ENCODE results near the gene PTGIS. TPM values are rescaled to one million over a fixed set of nuclear protein-coding genes. Genes with fewer than 3 reads are reported as not detected.

The PTGIS gene
- polyA plus RNA-seq, 3 donors: not detected

DNA sequence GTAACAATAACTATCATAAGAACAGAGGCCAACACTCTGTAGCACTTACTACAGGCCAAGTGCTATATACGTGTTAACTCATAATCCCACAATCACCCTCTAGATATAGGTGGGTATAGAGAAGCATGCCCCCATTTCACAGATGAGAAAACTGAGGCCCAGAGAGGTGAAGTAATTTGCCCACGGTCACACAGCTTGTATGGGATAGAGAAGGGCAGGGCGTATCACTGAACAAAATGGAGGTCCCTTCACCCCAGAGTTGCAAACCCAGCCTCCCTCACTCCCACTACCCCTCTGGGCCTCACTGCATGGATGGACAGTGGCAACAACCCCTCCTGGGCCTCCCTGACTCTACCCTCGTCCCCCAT is 31.8 kb upstream of the PTGIS start:
- Histone ChIP-seq H3K4me1 (ENCODE audit: control insufficient read depth in 1 of 2, insufficient read depth in 2 of 2, low read length in 2 of 2) (peaks cover 0 to 8% of the 10 kb centered on the region in 2 donors), H3K27me3 (ENCODE audit: control insufficient read depth in 2 of 2, insufficient read depth in 2 of 2, low read length in 2 of 2) (no peaks in the 10 kb centered on the region), H2AFZ (ENCODE audit: insufficient read depth, low read depth, low read length, poor library complexity, severe bottlenecking) (no peak overlapping the region), H3K9ac (ENCODE audit: insufficient read depth, low read length, poor library complexity, severe bottlenecking) (no peak overlapping the region), H3K79me2 (ENCODE audit: insufficient read depth, low read length) (no peaks in the 10 kb centered on the region), H3K27ac (ENCODE audit: low read depth in 1 of 2, low read length in 2 of 2) (no peak overlapping the region), H3K9me3 (replicated peaks in 1 of 2; ENCODE audit: control insufficient read depth in 1 of 2, insufficient read depth in 1 of 2, low read length in 2 of 2) (no peaks in the 10 kb centered on the region), H3K4me2 (replicated peaks; ENCODE audit: extremely low read depth, low read length, poor library complexity, severe bottlenecking) (no peak overlapping the region), H3K36me3 (replicated peaks in 1 of 2; ENCODE audit: control insufficient read depth in 1 of 2, insufficient read depth in 2 of 2, low read length in 2 of 2) (no peaks in the 10 kb centered on the region), H3K4me3 (replicated peaks in 1 of 3; ENCODE audit: low read depth in 2 of 3, low read length in 3 of 3) (no peak overlapping the region), H4K20me1 (ENCODE audit: insufficient read depth, low read length) (no peaks in the 10 kb centered on the region)
- 78% methylated on average over 1 of the region's 4 CpGs for WGBS (ENCODE audit: insufficient coverage)
- peak overlapping the region in 1 of 7 donors; percentile 3 for H3K27ac Mint-ChIP-seq
- peaks cover 13% of the 10 kb centered on the region for H3K4me1 Mint-ChIP-seq
- no peak overlapping the region for H3K4me3 Mint-ChIP-seq
- intact Hi-C loops (cut with micrococcal nuclease): no loop called here
- no peaks in the 10 kb centered on the region for H3K36me3 Mint-ChIP-seq
- peaks cover 0 to 5% (median 4%) of the 10 kb centered on the region in 3 donors for H3K27me3 Mint-ChIP-seq (ENCODE audit: low read depth in 3 of 3)
- H3K9me3 Mint-ChIP-seq: peaks cover 0 to 4% (median 0%) of the 10 kb centered on the region in 7 donors
- TF ChIP-seq, protein P1, sequence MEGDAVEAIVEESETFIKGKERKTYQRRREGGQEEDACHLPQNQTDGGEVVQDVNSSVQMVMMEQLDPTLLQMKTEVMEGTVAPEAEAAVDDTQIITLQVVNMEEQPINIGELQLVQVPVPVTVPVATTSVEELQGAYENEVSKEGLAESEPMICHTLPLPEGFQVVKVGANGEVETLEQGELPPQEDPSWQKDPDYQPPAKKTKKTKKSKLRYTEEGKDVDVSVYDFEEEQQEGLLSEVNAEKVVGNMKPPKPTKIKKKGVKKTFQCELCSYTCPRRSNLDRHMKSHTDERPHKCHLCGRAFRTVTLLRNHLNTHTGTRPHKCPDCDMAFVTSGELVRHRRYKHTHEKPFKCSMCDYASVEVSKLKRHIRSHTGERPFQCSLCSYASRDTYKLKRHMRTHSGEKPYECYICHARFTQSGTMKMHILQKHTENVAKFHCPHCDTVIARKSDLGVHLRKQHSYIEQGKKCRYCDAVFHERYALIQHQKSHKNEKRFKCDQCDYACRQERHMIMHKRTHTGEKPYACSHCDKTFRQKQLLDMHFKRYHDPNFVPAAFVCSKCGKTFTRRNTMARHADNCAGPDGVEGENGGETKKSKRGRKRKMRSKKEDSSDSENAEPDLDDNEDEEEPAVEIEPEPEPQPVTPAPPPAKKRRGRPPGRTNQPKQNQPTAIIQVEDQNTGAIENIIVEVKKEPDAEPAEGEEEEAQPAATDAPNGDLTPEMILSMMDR (IDR thresholded peaks at IDR 0.05): no peak
- no peak for DNase-seq

DNA sequence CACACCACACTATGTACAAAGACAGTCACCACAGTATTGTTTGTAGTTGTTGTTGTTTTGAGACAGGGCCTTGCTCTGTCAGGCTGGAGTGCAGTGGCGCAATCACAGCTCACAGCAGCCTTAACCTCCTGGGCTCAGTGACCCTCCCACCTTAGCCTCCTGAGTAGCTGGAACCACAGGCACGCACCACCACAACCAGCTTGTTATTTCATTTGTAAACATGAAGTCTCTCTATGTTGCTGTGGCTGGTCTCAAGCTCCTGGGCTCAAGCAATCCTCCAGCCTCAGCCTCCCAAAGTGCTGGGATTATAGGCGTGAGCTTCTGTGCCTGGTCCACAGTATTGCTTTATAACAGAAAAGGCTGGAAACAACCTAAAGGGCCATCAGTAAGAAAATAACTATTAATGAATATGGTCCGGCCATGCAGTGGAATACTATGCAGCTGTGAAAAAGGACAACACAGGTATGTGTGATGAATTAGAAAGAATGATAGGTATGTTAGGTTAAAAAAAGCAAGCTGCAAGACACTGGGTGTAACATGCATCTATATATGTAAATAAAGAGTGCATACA is 30.0 kb upstream of the PTGIS start:
- H3K9me3 ChIP-seq (replicated peaks in 1 of 2; ENCODE audit: control insufficient read depth in 1 of 2, insufficient read depth in 1 of 2, low read length in 2 of 2): no peaks in the 10 kb centered on the region
- no peaks in the 10 kb centered on the region for H3K79me2 ChIP-seq (ENCODE audit: insufficient read depth, low read length)
- no peaks in the 10 kb centered on the region for H3K36me3 ChIP-seq (replicated peaks in 1 of 2; ENCODE audit: control insufficient read depth in 1 of 2, insufficient read depth in 2 of 2, low read length in 2 of 2)
- TF ChIP-seq, protein P1 (IDR thresholded peaks at IDR 0.05): no peak
- peaks cover 20% of the 10 kb centered on the region for H3K4me1 Mint-ChIP-seq
- peaks cover 0 to 18% of the 10 kb centered on the region in 2 donors for H3K4me1 ChIP-seq (ENCODE audit: control insufficient read depth in 1 of 2, insufficient read depth in 2 of 2, low read length in 2 of 2)
- H2AFZ ChIP-seq (ENCODE audit: insufficient read depth, low read depth, low read length, poor library complexity, severe bottlenecking): no peak overlapping the region
- WGBS (ENCODE audit: insufficient coverage): 100% methylated on average over 2 of the region's 4 CpGs
- no peaks in the 10 kb centered on the region for H3K27me3 ChIP-seq (ENCODE audit: control insufficient read depth in 2 of 2, insufficient read depth in 2 of 2, low read length in 2 of 2)
- intact Hi-C loops (cut with micrococcal nuclease): no loop called here
- H4K20me1 ChIP-seq (ENCODE audit: insufficient read depth, low read length): no peaks in the 10 kb centered on the region
- no peaks in the 10 kb centered on the region for H3K36me3 Mint-ChIP-seq
- H3K4me3 Mint-ChIP-seq: no peak overlapping the region
- no peak for DNase-seq
- H3K27me3 Mint-ChIP-seq (ENCODE audit: low read depth in 3 of 3): peaks cover 4 to 6% (median 4%) of the 10 kb centered on the region in 3 donors
- H3K4me2 ChIP-seq (replicated peaks; ENCODE audit: extremely low read depth, low read length, poor library complexity, severe bottlenecking): no peak overlapping the region
- no peak overlapping the region for H3K9ac ChIP-seq (ENCODE audit: insufficient read depth, low read length, poor library complexity, severe bottlenecking)
- no peak overlapping the region for H3K27ac ChIP-seq (ENCODE audit: low read depth in 1 of 2, low read length in 2 of 2)
- peaks cover 0 to 5% (median 0%) of the 10 kb centered on the region in 7 donors for H3K9me3 Mint-ChIP-seq
- H3K27ac Mint-ChIP-seq: no peak overlapping the region
- no peak overlapping the region for H3K4me3 ChIP-seq (replicated peaks in 1 of 3; ENCODE audit: low read depth in 2 of 3, low read length in 3 of 3)
